Cerebellar cortex (tissue), 1 donor: ENCODE results near the gene KCNJ13.
"Not testable (repeated sequence)": the region's sequence is repeated elsewhere in the genome, so short reads cannot be mapped to it uniquely, and the experiment has no call there.

ENCODE experiments used
- DNase-seq: peaks from one replicate; pipeline ENCODE4 v3.0.0-alpha.2; 2015; ENCODE audit warnings: low spot score

Gene KCNJ13

DNA sequence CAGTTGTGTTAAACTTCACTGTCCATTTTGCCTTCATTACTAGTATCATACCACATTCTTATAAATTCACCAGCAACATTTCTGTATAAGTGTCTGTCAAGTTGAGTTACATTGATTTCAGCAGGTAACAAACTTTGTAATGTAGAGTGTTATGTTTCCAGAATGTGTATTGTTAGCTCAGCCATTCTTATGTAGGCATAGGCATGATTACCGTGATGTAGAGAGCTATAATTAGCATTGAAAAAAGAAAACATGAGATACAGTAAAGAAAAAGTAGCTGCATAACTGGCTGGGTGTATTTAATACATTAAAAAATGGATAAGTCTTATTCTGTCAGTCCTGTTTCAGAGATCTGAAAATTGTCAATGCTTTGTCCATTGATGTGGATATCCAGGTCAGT, 8.5 kb downstream of the KCNJ13 start:
- DNase-seq, result no peak

DNA sequence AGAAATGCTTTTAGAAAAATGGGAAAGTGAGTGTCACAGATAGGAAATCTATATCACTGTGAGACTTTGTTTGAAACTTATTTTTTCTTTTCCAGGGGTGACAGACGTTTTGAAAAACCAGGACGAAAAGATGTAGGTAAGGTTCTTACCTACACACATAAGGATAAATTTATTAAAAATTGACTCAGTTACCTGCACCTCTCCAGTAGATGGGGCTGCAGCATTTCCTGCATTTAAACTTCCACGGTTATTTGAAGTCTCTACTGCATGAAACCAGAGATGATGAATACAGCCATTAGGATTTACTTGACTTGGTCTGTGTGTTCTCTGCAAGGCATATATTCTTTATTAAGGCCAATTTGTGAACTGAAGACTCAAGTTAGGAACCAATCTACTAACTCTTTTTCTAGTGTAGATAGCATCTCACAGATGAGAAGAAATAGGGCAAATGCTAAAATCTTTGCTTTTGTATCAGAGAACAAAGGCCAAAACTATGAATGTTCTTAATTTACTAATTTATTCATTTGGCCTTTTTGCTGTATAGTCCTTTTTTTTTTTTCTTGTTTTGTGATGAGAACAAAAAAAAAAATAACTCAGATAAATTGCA, 15.0 kb downstream of the KCNJ13 start:
- DNase-seq, result peak; percentile 47

DNA sequence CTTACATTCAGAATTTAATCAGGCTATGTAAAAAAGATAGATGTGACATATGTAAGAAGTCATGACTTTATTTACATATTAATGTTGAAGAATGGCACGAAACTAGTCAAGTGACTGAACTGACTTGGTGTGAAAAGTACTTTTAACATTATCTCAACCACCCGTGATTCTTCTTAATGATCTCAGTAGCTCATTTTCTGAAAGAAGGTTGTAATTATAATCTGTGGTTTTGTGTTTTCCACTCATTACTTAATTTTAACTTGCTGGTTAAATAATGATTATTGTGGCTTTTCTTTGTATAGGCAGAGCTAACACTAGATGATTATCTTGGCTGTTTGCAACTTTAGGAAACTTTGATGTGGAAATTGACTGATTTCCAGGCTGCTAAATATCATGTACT, 18.5 kb downstream of the KCNJ13 start:
- DNase-seq, result no peak

DNA sequence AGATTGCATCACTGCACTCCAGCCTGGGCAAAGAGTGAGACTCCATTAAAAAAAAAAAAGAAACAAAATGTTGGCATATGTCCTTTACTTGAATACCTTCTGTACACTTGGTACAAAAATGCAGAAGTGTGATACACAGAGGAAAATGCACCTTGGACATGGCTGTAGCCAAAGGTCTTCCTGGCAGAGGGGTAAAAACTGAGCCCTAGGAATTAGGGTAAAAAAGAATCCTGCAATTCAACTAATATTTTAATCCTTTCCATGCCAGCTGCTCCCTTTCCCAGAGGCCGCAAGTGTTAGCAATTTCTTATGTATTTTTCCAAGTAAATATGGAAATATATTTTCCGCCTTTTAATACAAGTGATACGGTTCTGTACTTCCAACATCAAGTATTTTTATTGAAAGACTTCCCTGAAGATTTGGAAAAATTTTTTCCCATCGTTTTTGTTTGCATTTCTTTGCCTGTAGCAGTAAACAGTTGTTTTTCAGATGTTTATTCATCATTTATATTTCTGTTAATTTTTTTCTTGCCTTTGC, 26.2 kb downstream of the KCNJ13 start:
- no peak for DNase-seq

DNA sequence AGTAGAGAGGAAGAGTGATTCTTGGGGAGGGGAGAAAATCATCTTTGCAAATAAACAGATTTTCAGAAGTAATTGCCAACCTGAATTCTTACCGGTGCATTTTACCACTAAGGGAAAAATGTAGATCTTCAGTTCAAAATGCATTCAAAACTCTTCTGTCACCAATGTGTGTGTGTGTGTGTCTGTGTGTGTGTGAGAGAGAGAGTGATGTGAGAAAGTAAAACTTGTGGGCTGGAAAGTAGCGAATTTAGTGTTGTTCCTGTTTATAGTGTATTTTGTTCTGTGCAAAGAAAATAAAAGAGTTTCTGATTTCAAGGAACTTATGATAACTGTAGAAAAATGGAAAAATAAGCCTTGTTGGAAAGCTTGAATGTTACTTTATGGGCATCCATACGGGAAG, 27.0 kb downstream of the KCNJ13 start:
- no peak for DNase-seq

DNA sequence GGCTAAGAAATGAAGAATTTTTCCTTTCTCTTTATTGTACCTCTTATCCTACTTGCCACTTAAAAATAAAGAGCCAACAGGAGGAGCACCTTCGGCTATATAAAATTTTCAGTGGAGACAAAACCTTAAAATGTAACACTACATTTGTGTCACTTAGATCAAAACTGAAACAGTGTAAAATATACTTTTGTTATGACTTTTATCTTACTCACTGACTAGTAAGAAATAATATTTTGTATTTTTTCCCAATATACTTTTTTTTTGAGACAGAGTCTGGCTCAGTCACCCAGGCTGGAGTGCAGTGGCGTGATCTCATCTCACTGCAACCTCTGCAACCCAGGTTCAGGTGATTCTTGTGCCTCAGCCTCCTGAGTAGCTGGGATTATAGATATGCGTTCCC, 28.3 kb downstream of the KCNJ13 start:
- no peak for DNase-seq

DNA sequence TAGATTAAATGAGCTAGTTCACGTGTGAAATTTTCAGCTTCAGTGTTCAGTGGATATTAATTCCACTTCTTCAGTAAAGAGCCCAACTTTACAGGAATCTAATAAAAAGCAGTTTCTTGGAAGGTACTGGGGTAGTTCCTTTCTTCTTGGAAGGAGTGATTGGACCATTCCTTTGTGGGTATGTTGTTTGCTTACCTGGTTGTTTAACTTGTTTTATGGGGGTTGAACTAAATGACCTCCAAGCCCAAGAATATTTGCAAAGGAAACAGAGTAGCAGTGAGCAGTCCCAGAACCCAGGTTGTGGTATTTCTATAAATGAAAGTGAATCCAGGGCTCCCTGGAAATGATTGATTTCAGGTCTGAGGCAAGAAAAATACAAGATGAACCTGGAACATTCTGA, 31.4 kb downstream of the KCNJ13 start:
- no peak for DNase-seq

DNA sequence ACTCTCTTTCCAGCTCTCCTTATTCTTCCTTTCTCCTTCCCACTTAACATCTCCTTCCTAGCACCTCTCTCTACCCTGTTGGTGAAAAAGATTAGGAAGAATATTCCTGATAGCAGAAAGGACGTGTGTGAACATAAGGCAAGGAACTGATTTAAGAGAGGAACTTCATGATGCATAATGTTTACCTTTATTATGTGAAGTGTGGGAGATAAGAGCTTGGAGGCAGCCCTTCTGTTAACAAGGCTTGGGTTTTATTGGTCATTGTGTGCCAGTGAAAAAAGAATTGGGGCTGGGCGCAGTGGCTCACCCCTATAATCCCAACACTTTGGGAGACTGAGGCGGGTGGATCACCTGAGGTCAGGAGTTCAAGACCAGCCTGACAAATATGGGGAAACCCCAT, 34.4 kb downstream of the KCNJ13 start:
- no peak for DNase-seq

DNA sequence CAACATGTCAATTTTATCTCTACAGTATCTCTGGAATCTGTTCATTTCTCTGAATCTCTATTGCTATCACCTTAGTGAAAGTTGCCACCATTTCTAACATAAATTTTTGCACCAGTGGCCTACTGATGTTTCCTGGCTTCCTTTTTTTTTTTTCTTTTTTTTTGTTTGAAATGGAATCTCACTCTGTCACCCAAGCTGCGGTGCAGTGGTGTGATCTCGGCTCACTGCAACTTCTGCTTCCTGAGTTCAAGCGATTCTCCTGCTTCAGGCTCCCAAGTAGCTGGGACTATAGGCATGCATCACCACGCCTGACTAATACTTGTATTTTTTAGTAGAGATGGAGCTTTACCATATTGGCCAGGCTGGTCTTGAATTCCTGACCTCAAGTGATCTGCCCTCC, 35.1 kb downstream of the KCNJ13 start:
- no peak for DNase-seq

DNA sequence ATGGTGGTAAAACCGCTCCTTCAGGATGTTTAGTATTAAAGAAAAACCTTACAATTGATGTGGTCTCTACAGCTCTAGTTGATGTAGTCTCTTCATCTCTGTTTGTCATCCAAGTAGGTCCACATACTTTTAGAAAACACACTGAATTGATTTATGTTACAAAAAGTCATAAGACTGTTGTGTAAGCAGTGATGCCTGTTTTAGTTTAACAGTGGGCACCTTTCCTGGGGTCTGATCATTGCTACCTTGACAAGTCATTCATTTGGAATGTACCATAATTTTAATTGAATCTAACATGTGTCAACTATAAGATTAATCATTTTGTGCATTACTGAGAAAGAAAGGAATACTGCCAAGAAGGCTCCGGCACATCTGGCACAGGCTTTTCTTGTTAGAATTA, 44.9 kb downstream of the KCNJ13 start:
- DNase-seq, result no peak

DNA sequence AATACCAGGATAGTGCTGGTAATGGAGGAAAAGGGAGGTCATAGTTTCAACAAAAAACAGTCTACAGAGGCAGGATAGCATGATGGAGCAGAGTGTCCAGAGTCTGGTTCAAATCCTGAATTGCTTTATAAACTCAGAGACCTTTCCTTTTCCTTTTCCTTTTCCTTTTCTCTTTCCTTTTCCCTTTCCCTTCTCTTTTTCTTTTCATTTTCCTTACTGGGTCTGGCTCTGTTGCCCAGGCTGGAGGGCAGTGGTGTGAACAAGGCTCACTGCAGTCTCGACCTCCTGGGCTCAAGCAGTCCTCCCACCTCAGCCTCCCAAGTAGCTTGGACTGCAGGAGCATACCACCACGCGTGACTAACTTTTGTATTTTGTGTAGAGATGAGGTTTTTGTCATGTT, 47.6 kb downstream of the KCNJ13 start:
- no peak for DNase-seq

DNA sequence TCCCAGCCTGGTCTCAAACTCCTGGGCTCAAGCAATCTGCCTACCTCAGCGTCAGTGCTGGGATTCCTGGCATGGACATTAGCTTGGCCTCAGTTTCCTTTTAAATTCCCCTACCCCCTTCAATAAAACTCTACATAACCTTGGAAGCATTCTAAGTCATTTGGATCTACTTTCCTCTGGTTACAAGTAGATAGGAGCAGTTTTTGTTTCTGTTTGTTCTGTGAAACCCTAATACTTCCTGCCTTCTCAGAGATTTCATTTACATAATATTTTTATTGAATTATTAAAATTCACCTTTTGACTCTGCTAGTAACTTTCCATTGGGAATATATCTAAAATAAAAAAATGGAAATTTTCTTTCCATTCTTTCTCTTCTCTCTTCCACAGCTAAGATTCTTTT, 53.3 kb downstream of the KCNJ13 start:
- DNase-seq, result no peak

DNA sequence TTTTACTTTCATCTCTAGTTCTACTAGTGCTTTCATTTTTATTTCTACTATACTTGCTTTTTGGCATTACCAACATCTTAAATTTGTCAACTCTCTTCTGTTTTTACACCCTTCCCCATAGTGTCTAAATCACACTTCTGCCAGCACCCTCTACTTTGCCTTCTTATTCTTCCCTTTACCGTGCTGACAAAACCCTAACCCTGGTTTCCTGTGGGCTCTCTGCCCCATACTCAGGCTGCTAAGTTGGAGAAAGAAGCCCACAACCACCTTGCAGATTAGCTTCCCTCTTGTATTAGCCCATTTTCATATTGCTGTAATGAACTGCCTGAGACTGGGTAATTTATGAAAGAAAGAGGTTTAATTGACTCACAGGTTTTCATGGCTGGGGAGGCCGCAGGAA, 54.5 kb downstream of the KCNJ13 start:
- no peak for DNase-seq

DNA sequence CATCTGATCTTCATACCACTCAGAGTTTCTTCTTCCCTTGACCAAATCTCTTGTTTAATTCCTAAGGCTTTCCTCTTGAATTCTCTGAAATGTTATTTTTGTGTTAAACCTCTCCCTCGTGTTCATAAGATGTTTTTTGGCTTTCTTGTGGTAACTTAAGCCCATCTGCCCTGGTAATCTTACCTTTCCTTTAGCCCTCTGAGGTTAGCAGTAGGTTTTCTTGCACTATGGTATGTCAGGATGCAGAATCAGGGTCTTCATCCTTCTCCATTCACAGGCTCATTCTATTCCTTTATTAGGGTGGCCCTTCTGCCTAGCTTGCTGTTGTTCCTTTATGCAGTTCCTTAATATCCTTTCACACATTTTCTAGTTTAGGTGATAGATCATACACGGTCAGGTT, 55.1 kb downstream of the KCNJ13 start:
- DNase-seq, result no peak

DNA sequence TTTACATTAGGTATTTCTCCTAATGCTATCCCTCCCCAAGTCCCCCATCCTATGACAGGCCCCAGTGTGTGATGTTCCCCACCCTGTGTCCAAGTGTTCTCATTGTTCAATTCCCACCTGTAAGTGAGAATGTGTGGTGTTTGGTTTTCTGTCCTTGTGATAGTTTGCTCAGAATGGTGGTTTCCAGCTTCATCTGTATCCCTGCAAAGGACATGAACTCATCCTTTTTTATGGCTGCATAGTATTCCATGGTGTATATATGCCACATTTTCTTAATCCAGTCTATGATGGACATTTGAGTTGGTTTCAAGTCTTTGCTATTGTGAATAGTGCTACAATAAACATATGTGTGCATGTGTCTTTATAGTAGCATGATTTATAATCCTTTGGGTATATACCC, 56.3 kb downstream of the KCNJ13 start:
- not testable (repeated sequence) for DNase-seq
